Heart left ventricle (tissue), 16 donors: ENCODE data around the gene C14orf119. TPM values are rescaled to one million over a fixed set of nuclear protein-coding genes. Genes with fewer than 3 reads are reported as not detected.

Source experiments
- ATAC-seq, 4 donors: fragments of 200-7000 bp; cut with Tn5 transposase; one replicate each; pipeline ENCODE4 v1.9.1; 2020 to 2022; ENCODE audit warnings: moderate library complexity in 4 of 4, mild to moderate bottlenecking in 3 of 4, moderate number of reproducible peaks in 1 of 4
- DNase-seq, 5 donors: peaks; one replicate each; pipeline ENCODE4 v3.0.0-alpha.2; 2020
- H3K27ac ChIP-seq, 12 donors: fragments of 200-600 bp; sonication (generic) in 4 of 12; one replicate each; pipeline versions ENCODE4 v1.5.0 to v1.8.0; 2016 to 2022; ENCODE audit warnings: mild to moderate bottlenecking in 2 of 12
- H3K27me3 ChIP-seq, 9 donors: fragments of 200-600 bp; sonication (generic) in 2 of 9; one replicate each; pipeline versions ENCODE4 v1.5.1 to v1.8.0; 2016 to 2022; ENCODE audit warnings: mild to moderate bottlenecking in 3 of 9
- H3K36me3 ChIP-seq, 9 donors: fragments of 200-600 bp; sonication (generic) in 2 of 9; one replicate each; pipeline versions ENCODE4 v1.5.0 to v1.8.0; 2018 to 2022; ENCODE audit warnings: mild to moderate bottlenecking in 2 of 9
- H3K4me1 ChIP-seq, 12 donors: fragments of 200-600 bp; sonication (generic) in 4 of 12; one replicate each; pipeline versions ENCODE4 v1.5.0 to v1.8.0; 2016 to 2022; ENCODE audit warnings: mild to moderate bottlenecking in 3 of 12
- H3K4me3 ChIP-seq, 12 donors: fragments of 200-600 bp; sonication (generic) in 4 of 12; one replicate each; pipeline versions ENCODE4 v1.5.0 to v1.8.0; 2017 to 2022; ENCODE audit warnings: mild to moderate bottlenecking in 9 of 12, moderate library complexity in 4 of 12
- H3K9me3 ChIP-seq, 12 donors: fragments of 200-600 bp; sonication (generic) in 4 of 12; one replicate each; pipeline versions ENCODE4 v1.5.0 to v1.8.0; 2016 to 2022; ENCODE audit warnings: mild to moderate bottlenecking in 1 of 12
- POLR2A ChIP-seq, 2 donors: fragments of 450-650 bp; IDR thresholded peaks; one replicate each; pipeline ENCODE4 v1.6.1; 2017; ENCODE audit warnings: antibody characterized with exemption in 2 of 2, mild to moderate bottlenecking in 2 of 2, moderate library complexity in 2 of 2
- whole genome bisulfite sequencing, 4 donors: extraction: QIAGEN DNeasy Blood & Tissue Kit in 2 of 4; methylation state at CpG; one replicate each; pipeline versions ENCODE4 v1.1.5 to v1.1.7; 2013 to 2018; 5-methylcytosine and 5-hydroxymethylcytosine counted together
- intact Hi-C, 10 donors: fragments of 100-400 bp; cut with DNase I; formaldehyde crosslinking; loops; one replicate each; pipeline versions ENCODE4 v1.11.1 to v1.14.2; 2022
- polyA plus RNA-seq, 2 donors: library from polyadenylated mRNA; stranded (reverse); fragments of 200-250 nt; gene quantifications; one replicate each; pipeline ENCODE4 v1.2.3, GENCODE V29; 2013
- total RNA-seq, 9 donors: library from RNA; depleted of rRNA in 2 of 9; stranded (reverse); fragments of >200 nt in 2 of 9; fragmentation: NEBNext Ultra II Directional in 3 of 9; extraction: Animal tissue kit (Norgen Biotek cat#: 25700) in 3 of 9; gene quantifications; one replicate each; pipeline versions ENCODE4 v1.1.0 to v1.2.4, GENCODE V29; 2016 to 2023
- TF ChIP-seq, protein P1 (sequence below), 12 donors: fragments of 200-600 bp; sonication (generic) in 4 of 12; IDR thresholded peaks; one replicate each; pipeline versions ENCODE4 v1.5.0 to v1.8.0; 2018 to 2022; ENCODE audit warnings: antibody characterized with exemption in 12 of 12, mild to moderate bottlenecking in 5 of 12
- donor health status: ischemic (EF 13 %, LVEDD 7.1; RV severe dilation, severe dysfunction).
- donor health status: healthy with polysubstance abuse.
- donor health status: DM: no; HTN: yes; CAD: no.
- donor health status: DM: no; HTN: no; CAD: no.
- donor health status: ischemic (EF 25% LVEDD 6.9; RV normal size, moderate dysfunction).
- donor health status: ischemic (EF 25% LVEDD 5.7; RV mildly dilated, moderate dysfunction).
- donor health status: healthy.
- donor health status: DM: yes; HTN: yes; CAD: no.
- donor health status: ischemic (EF 35%, LVEDD 5.7; RV mildly dilated, moderate dysfunction).
- donor health status: nonischemic (EF 11% LVEDD 7.7; RV severe dilation, severe dysfunction).
- donor health status: DM: yes; HTN: yes; CAD: no.
- donor health status: PGD.
- donor health status: ischemic (EF 29% LVEDD 5.4; RV normal size, mild dysfunction).
- donor health status: nonischemic (EF 23%, LVEDD 6.1; RV moderate dilation, normal function).

Gene C14orf119
- total and polyA plus RNA-seq, 11 donors: 8.1 to 47.7 (median 29.6) TPM

DNA sequence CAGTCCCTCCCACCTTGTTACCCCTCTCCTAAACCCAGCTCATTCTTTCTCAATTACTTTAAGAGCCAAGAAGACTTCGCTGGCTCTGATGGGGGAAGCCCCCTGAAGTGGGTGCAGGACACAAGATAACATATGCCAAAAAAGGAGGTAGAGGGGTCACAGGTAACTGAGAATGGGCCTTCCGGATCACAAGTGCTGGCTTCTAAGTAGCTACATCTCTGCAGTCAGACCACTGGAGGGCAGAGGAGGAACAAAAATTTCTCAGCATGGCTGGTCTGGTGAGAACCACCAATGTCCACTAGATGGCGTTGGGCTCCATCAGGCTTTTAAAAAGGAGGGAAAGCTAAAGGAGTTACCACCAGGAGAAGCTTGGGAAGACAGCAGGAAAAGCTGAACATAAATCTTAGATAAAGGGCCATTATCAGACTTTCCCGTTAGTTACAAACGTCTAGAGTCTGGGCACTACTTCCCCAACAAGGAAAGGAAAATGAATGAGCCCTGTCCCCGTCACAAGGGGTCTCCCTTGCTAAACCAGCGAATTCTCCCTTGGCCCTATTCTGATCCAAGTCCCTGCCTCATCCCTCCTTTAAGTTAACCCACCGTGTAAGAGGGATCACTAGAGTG lies 26.4 kb upstream of the C14orf119 start:
- H3K4me1 ChIP-seq: peaks cover 5 to 45% (median 30%) of the 10 kb centered on the region in 12 donors
- no peak for TF ChIP-seq POLR2A (IDR thresholded peaks at IDR 0.05)
- TF ChIP-seq, protein P1, sequence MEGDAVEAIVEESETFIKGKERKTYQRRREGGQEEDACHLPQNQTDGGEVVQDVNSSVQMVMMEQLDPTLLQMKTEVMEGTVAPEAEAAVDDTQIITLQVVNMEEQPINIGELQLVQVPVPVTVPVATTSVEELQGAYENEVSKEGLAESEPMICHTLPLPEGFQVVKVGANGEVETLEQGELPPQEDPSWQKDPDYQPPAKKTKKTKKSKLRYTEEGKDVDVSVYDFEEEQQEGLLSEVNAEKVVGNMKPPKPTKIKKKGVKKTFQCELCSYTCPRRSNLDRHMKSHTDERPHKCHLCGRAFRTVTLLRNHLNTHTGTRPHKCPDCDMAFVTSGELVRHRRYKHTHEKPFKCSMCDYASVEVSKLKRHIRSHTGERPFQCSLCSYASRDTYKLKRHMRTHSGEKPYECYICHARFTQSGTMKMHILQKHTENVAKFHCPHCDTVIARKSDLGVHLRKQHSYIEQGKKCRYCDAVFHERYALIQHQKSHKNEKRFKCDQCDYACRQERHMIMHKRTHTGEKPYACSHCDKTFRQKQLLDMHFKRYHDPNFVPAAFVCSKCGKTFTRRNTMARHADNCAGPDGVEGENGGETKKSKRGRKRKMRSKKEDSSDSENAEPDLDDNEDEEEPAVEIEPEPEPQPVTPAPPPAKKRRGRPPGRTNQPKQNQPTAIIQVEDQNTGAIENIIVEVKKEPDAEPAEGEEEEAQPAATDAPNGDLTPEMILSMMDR (IDR thresholded peaks at IDR 0.05): peak; percentile 93 to 99 (median 96)
- H3K9me3 ChIP-seq: no peaks in the 10 kb centered on the region
- intact Hi-C loops: loop anchor here in 1 of 10 donors (2.0 kb wide), 1 partner anchor 40 kb away; no protein-coding TSS in a partner anchor
- H3K27ac ChIP-seq: peak overlapping the region in 2 of 12 donors; percentile 10 to 29
- H3K27me3 ChIP-seq: no peaks in the 10 kb centered on the region
- WGBS, 4 donors: 29 to 31% (median 30%) methylated on average over 8 of the region's 8 CpGs
- peaks cover 0 to 77% (median 65%) of the 10 kb centered on the region in 9 donors for H3K36me3 ChIP-seq
- ATAC-seq (peak; percentile 35 to 68 (median 65)), DNase-seq (peak in 4 of 5 donors; percentile 70 to 83 (median 75))
- no peak overlapping the region for H3K4me3 ChIP-seq

DNA sequence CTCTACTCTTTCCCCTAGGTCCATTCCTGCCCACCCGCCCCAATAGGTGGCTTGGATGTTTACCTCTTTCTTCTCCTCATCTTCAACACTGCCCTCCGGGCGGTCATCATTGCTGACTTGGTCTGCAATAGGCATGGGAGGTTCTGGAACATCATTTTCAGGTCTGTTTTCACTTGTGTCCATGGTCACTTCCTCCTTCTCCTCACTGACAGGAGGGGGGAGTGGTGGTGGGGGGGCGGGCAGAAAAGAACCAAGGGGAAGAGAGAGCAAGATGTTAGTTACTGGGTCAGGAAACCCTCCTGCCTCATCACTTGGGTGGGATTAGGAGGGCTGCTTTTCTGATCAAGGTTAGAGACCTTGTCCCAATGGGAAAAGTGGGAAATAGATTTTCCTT lies 25.9 kb upstream of the C14orf119 start:
- ATAC-seq (no peak), DNase-seq (no peak)
- TF ChIP-seq, protein P1 (IDR thresholded peaks at IDR 0.05): no peak
- no peak for TF ChIP-seq POLR2A (IDR thresholded peaks at IDR 0.05)
- no peaks in the 10 kb centered on the region for H3K9me3 ChIP-seq
- H3K4me3 ChIP-seq: no peak overlapping the region
- WGBS, 4 donors: 82 to 87% (median 86%) methylated on average over 4 of the region's 4 CpGs
- peaks cover 0 to 77% (median 65%) of the 10 kb centered on the region in 9 donors for H3K36me3 ChIP-seq
- peak overlapping the region in 1 of 12 donors; percentile 15 for H3K27ac ChIP-seq
- peaks cover 5 to 45% (median 30%) of the 10 kb centered on the region in 12 donors for H3K4me1 ChIP-seq
- H3K27me3 ChIP-seq: no peaks in the 10 kb centered on the region
- intact Hi-C loops: loop anchor here in 1 of 10 donors (2.0 kb wide), 1 partner anchor 39 kb away; no protein-coding TSS in a partner anchor

DNA sequence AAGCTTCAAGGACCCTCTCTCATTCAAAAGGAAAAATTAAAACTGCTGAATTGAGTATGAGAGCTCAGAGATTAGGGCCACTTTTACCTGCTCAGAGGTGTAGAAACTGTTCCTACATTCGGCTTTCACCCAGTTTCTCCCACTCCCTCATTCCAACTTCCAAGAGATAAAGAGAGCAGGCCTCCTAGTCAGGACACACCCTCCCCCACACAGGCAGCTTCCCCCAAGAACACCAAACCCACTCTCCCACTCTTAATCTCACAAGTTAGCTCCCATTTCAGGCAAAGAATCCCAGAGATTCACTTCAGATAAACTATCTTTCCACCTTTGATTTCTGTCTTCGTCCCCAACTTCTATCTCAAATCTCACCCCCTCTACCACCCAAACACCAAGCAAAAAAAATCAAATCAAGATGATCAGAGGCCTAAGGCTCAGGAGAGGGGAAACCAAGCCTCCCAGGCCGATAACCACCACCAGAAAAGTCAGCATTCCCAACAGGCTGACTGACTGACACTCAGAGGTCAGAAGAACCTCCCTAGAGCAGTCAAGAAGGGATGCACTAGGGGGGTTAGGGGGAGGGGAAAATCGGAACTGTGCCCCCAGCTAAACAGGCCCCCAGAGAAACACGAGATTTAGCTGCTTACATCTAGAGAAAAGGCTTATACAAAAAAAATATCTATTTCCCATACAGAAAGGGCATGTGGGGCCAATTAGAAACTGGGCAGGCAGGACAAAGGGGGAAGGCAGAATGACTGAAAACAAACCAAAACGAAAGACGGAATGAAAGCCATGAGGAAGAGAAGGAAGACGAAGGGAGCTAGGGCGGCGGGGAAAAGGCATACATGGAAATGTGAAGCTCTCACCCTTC lies 24.8 kb upstream of the C14orf119 start:
- Histone ChIP-seq H3K4me3 (peak overlapping the region; percentile 31 to 72 (median 67)), H3K27ac (peak overlapping the region in 10 of 12 donors; percentile 70 to 90 (median 86)), H3K4me1 (peaks cover 5 to 45% (median 30%) of the 10 kb centered on the region in 12 donors), H3K9me3 (no peaks in the 10 kb centered on the region), H3K36me3 (peaks cover 0 to 77% (median 65%) of the 10 kb centered on the region in 9 donors), H3K27me3 (no peaks in the 10 kb centered on the region)
- 9 to 13% (median 11%) methylated on average over 10 of the region's 10 CpGs for WGBS, 4 donors
- TF ChIP-seq, protein P1 (IDR thresholded peaks at IDR 0.05): no peak
- no peak for TF ChIP-seq POLR2A (IDR thresholded peaks at IDR 0.05)
- DNase-seq (no peak), ATAC-seq (no peak)
- intact Hi-C loops: loop anchor here in 5 of 10 donors (5.0 kb wide), 2 partner anchors 37 to 42 kb away; no protein-coding TSS in a partner anchor
